Nephron (organoid): Measurements from ENCODE around the gene GUCY1A1.

ENCODE experiments used
- H3K27ac Mint-ChIP-seq, 3 experiments: 2 replicates each; pipeline ENCODE4 v1.8.0; 2020; ENCODE audit warnings: mixed read lengths in 3 of 3, mild to moderate bottlenecking in 2 of 3, moderate library complexity in 1 of 3
- H3K27me3 Mint-ChIP-seq: 2 replicates; pipeline ENCODE4 v1.8.0; 2021; ENCODE audit warnings: low read depth, mild to moderate bottlenecking, moderate library complexity, mixed read lengths
- H3K36me3 Mint-ChIP-seq: 2 replicates; pipeline ENCODE4 v1.8.0; 2020; ENCODE audit warnings: low read depth, mixed read lengths
- H3K4me1 Mint-ChIP-seq: 2 replicates; pipeline ENCODE4 v1.8.0; 2020; ENCODE audit warnings: mixed read lengths
- H3K4me3 Mint-ChIP-seq, 3 experiments: 2 replicates each; pipeline ENCODE4 v1.8.0; 2020; ENCODE audit warnings: mild to moderate bottlenecking in 3 of 3, mixed read lengths in 3 of 3, moderate library complexity in 2 of 3
- H3K9me3 Mint-ChIP-seq: 2 replicates; pipeline ENCODE4 v1.8.0; 2020; ENCODE audit warnings: mixed read lengths
- CTCF ChIP-seq, 3 experiments: fragments of 200-600 bp; sonication (generic); IDR thresholded peaks; one replicate each; pipeline ENCODE4 v1.5.0; 2021; ENCODE audit warnings: antibody characterized with exemption in 3 of 3; ENCODE audit not compliant: unreplicated experiment in 3 of 3

The GUCY1A1 gene

GRCh38 chr4:155768370-155768769 lies 101.7 kb downstream of the GUCY1A1 start:
- no peak for TF ChIP-seq CTCF (IDR thresholded peaks at IDR 0.05; ENCODE audit: unreplicated experiment in 3 of 3)
- H3K27ac Mint-ChIP-seq = no peak overlapping the region

DNA sequence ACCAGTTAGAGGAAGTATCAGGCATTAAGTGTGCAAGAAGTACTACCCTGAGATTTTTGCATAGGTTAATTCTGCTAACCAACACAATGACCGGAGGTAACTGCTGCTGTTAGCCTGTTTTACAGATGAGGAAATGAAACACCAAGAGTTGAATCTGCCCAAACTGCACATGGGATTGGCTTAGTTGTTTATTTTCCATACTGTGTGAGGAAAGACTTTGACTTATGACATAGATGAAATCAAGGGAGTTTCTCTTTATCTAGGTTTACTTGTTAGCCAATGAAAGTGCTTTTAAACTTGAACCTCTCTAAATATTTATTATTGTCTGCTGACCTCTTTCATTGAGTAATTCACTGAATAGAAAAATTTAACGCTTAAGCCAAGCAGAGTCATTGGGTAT lies 102.4 kb downstream of the GUCY1A1 start:
- Mint-ChIP-seq H3K27ac (peak overlapping the region in 2 of 3 experiments; percentile 25 to 39), H3K4me1 (peaks cover 28% of the 10 kb centered on the region), H3K27me3 (no peaks in the 10 kb centered on the region), H3K36me3 (peaks cover 20% of the 10 kb centered on the region), H3K4me3 (no peak overlapping the region), H3K9me3 (no peaks in the 10 kb centered on the region)
- no peak for TF ChIP-seq CTCF (IDR thresholded peaks at IDR 0.05; ENCODE audit: unreplicated experiment in 3 of 3)

More at GRCh38 chr4:155768370-155768769, 101.7 kb downstream of the GUCY1A1 start:
- peaks cover 17% of the 10 kb centered on the region for H3K36me3 Mint-ChIP-seq
- H3K27me3 Mint-ChIP-seq = no peaks in the 10 kb centered on the region
- H3K4me3 Mint-ChIP-seq = no peak overlapping the region
- no peaks in the 10 kb centered on the region for H3K9me3 Mint-ChIP-seq
- H3K4me1 Mint-ChIP-seq = peaks cover 22% of the 10 kb centered on the region

DNA sequence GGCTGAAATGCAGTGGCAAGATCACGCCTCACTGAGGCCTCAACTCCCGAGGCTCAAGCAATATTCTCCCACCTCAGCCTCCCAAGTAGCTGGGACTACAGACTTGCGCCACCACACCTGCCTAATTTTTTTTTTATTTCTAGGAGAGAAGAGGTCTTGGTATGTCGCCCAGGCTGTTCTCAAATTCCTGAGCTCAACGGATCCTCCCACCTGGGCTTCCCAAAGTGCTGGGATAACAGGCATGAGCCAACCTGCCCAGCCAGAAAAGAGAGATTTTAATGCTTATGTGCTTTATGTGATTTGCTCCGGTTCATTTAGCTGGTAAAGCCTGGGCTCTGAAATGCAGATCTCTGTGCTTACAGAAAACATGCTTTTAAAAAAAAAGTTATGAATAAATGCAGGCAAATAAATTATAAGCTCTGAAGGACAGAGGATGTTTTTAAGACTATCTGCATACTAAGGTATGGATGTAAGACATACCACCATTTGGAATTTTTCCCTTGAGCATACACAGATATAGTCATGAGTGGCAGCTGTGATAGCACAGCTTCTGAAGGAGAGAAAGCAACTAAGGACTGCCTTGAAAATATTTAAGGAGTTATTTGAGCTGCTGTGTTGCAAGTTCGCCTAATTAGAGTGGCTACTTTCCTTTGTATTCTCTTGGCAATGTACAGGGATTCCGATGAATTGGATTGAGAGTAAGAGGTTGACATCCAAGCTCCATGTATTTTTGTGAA lies 106.0 kb downstream of the GUCY1A1 start:
- peaks cover 25% of the 10 kb centered on the region for H3K4me1 Mint-ChIP-seq
- H3K27ac Mint-ChIP-seq = peak overlapping the region; percentile 30 to 80 (median 70)
- H3K4me3 Mint-ChIP-seq = no peak overlapping the region
- H3K9me3 Mint-ChIP-seq = no peaks in the 10 kb centered on the region
- H3K36me3 Mint-ChIP-seq = peaks cover 32% of the 10 kb centered on the region
- no peak for TF ChIP-seq CTCF (IDR thresholded peaks at IDR 0.05; ENCODE audit: unreplicated experiment in 3 of 3)
- no peaks in the 10 kb centered on the region for H3K27me3 Mint-ChIP-seq

GRCh38 chr4:155773196-155773800 lies 106.7 kb downstream of the GUCY1A1 start:
- Mint-ChIP-seq H3K27ac (peak overlapping the region; percentile 30 to 80 (median 70)), H3K27me3 (no peaks in the 10 kb centered on the region), H3K9me3 (no peaks in the 10 kb centered on the region), H3K4me3 (no peak overlapping the region), H3K36me3 (peaks cover 35% of the 10 kb centered on the region), H3K4me1 (peaks cover 32% of the 10 kb centered on the region)
- no peak for TF ChIP-seq CTCF (IDR thresholded peaks at IDR 0.05; ENCODE audit: unreplicated experiment in 3 of 3)

DNA sequence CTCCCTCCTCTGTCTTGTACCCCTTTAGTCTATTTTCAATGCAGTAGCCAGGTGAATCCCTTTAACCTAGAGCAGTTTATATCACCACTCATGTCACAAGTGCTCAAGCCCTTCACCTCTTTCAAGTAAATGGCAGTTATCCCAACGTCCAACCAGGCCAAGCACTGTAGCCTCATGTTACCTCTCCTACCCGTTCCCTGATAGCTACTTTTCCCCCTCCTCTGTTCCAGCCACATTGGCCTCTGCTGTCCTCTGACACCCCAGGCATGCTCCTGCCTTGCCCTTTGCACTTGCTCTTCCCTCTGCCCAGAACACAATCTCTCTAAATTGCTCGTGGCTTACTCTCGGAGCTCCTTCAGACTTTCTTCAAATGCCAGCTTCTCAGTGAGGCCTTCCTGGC lies 107.4 kb downstream of the GUCY1A1 start:
- no peak for TF ChIP-seq CTCF (IDR thresholded peaks at IDR 0.05; ENCODE audit: unreplicated experiment in 3 of 3)
- Mint-ChIP-seq H3K4me3 (no peak overlapping the region), H3K27ac (peak overlapping the region in 2 of 3 experiments; percentile 6 to 60), H3K27me3 (no peaks in the 10 kb centered on the region), H3K9me3 (no peaks in the 10 kb centered on the region), H3K4me1 (peaks cover 37% of the 10 kb centered on the region), H3K36me3 (peaks cover 35% of the 10 kb centered on the region)
